AG09309 (cell line): ENCODE data around the gene PTPN14.

ENCODE experiments used
- DNase-seq: peaks from one replicate; pipeline ENCODE4 v3.0.0-alpha.2; 2010; ENCODE audit warnings: low read depth
- H3K4me3 ChIP-seq: 2 replicates; pipeline ENCODE4 v1.5.1; 2011; ENCODE audit warnings: mild to moderate bottlenecking, low read depth, low read length, moderate library complexity; ENCODE audit not compliant: control insufficient read depth
- TF ChIP-seq, protein P1 (sequence below): IDR thresholded peaks from 2 replicates; pipeline ENCODE4 v1.5.1; 2011; ENCODE audit warnings: mild to moderate bottlenecking, low read depth, low read length, inconsistent platforms; ENCODE audit not compliant: insufficient read depth, control insufficient read depth; ENCODE audit errors: missing control alignments

The PTPN14 gene

DNA sequence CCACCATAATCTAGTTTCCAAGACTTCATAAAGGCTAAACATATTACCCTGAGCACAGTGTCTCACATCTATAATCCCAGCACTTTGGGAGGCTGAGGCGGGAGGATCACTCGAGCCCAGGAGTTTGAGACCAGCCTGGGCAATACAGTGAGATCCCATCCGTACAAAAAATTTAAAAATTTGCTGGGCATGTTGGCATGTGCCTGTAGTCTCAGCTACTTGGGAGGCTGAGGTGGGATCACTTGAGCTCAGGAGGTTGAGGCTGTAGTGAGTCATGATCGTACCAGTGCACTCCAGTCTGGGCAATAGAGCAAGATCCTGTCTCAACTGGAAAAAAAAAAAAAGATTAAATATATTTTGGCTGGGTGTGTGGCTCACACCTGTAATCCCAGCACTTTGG lies 90.1 kb downstream of the PTPN14 start:
- no peak for DNase-seq
- H3K4me3 ChIP-seq = no peak overlapping the region
- TF ChIP-seq, protein P1, sequence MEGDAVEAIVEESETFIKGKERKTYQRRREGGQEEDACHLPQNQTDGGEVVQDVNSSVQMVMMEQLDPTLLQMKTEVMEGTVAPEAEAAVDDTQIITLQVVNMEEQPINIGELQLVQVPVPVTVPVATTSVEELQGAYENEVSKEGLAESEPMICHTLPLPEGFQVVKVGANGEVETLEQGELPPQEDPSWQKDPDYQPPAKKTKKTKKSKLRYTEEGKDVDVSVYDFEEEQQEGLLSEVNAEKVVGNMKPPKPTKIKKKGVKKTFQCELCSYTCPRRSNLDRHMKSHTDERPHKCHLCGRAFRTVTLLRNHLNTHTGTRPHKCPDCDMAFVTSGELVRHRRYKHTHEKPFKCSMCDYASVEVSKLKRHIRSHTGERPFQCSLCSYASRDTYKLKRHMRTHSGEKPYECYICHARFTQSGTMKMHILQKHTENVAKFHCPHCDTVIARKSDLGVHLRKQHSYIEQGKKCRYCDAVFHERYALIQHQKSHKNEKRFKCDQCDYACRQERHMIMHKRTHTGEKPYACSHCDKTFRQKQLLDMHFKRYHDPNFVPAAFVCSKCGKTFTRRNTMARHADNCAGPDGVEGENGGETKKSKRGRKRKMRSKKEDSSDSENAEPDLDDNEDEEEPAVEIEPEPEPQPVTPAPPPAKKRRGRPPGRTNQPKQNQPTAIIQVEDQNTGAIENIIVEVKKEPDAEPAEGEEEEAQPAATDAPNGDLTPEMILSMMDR = no peak

DNA sequence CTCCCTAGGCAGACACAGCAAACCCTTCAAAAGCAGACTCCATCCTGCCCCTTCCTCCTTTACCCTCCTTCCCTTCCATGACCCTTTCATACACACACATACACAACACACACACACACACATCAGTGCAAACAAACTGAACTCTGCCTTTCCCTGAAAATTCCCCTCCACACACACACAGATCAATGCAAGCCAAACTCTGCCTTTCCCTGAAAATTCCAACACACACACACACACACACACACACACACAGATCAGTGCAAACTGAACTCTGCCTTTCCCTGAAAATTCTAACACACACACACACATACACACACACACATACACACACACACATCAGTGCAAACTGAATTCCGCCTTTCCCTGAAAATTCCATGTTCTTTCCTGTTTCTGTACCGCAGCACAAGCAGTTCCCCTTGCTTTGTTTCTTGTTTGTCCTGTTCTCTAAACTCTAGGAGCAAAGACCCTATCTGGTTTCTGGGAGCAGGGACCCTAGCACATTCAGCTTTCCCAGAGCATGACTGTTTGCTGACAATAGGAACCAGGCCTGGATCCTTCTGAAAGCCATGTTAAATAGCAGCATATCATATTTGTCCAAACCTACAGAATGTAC lies 91.0 kb downstream of the PTPN14 start:
- DNase-seq = no peak
- TF ChIP-seq, protein P1 = no peak
- no peak overlapping the region for H3K4me3 ChIP-seq

DNA sequence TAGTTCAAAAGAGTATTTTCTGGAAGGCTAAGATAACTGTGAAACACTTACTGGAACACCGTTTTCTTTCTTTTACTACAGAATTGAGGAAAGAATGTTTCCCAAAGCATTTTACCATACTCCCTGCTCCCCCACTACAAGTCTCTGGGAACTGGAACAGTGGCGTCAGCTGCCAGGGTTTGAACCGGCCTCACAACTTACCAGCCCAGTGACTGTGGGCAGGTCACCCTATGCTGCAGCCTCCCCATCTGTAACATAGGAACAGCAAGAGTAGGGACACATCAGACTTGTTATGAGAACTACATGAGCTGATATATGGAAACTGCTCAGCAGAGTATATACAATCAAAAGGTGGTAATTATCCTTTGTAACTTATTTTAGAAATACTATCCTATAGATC lies 91.5 kb downstream of the PTPN14 start:
- H3K4me3 ChIP-seq = no peak overlapping the region
- TF ChIP-seq, protein P1 = no peak
- DNase-seq = no peak

DNA sequence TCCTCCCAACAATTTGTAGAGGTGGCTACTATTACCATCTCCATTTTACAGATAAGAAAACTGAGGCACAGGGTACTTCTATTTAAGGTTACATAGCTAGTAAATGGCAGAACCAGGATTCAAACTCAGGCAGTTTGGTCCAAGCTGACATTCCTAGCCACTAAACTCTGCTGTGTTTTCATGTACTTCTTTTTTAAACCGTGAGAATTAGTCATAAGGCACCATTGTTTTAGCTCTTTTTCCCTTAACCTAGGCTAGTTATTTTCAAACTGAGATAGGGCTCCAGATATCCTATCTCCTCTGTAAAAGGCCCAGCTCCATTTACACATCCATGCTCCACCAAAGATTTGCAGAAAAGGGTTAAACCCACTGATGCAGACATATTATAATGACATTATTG lies 92.9 kb downstream of the PTPN14 start:
- H3K4me3 ChIP-seq = no peak overlapping the region
- DNase-seq = no peak
- TF ChIP-seq, protein P1 = no peak

DNA sequence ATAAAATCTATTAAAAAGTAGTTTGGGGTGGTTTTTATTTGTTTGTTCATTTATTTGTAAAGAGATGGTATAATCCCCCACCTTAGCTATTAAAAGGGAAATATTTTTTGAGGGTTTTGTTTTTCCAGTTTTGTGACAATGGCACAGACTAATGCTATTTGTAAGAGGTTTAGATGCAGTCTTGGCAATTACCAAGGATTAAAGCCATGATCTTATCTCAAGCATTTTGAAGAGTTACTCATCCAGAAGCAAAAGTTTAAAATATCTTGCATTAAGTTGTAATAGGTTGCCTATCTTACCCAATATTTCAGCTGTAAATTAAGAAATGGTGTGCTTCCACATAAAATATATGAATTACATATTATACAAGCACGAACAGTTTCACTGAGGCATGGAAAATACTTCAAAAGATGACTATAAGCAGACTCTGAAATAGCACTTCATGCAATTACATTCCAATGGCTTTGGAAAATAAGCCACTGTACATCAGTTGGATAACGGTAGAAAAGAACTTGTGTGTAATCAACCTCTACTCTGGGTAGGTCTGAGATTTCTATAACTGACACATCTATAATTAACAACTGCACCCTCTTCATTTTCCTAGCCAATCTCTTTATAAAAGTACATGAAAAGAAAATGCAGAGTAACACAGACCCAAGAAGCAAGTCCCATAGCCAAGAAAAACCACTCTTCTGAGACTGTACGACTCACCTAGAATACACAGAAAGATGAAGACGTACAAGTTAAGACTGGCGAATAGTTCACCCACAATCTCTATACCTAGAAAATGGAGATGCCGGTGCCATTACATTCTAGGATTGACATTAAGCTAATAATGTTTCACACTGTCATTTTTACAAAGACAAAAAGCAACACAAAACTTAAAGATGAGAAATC lies 95.2 kb downstream of the PTPN14 start:
- no peak for DNase-seq
- H3K4me3 ChIP-seq = no peak overlapping the region
- TF ChIP-seq, protein P1 = no peak

DNA sequence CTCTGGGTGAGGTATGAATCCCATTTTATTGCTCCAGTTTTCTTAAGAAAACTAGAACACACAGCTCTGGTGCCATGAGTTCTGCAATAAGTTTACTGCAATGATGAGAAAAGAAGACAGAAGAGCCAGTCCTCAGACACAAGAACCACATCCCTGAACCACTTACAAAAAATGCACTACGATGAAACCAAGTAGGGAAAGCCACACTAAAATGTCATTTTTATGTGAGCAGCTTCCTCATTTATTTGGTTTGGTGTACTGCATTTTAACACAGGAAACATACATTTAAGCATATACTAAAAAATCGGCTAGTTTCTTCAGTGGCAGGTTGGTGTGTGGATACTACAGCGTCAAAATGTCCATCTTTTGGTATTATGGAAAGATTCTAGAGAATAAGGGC lies 95.9 kb downstream of the PTPN14 start:
- DNase-seq = no peak
- H3K4me3 ChIP-seq = no peak overlapping the region
- TF ChIP-seq, protein P1 = no peak
